ENCODE data around the gene DCLK1.
"Not testable (repeated sequence)": the region's sequence is repeated elsewhere in the genome, so short reads cannot be mapped to it uniquely, and the experiment has no call there.

The DCLK1 gene

DNA sequence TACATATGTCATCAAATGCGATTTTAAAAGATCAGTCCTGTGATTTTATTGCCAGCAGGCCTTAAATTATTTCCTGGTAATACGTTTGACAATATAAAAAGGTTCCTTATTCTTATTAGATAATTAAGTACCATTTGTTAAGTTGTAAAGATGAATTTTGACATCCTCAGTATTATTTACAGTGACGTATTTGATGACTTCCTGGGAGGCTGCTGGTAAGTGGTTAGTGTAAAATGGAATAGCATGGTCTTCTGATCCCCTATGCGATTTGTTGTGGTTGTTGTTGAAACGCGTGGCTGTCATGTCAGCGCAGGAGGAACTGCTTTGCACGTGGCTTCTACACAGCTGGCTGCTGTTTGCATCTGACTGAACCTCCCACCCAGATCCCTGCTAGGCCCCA, 99.7 kb downstream of the DCLK1 start:
- DNase-seq: no peak

DNA sequence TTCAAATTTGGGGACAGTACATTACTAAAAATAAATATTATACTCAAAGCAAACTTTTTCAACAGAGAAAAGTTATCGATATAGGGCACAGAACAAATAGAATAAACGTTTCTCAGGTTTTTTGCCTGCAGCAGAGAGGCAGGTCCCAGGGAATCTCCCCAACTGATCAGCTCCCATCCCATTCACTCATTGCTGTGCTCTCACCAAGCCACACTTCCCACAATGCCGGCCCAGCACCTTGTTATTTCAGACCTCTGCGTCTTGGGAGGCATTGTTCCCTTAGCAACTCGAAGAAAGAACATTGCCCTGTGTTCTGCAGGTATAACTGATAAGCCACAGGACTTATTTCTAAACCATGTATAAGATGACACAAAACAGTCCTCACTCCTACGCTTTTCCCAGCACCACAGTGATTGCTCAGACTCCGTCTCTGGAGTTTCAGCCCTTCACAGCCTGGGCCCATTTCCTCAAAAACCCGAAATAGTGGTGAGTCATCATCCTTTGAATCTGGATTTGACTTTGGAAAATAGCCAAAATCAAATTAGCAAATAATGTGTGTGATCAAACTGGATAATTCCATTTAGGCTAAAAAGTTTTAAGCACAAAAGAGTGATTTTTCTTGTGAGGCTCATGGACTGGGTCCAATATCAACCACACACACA, 100.4 kb downstream of the DCLK1 start:
- no peak for DNase-seq

- DNase-seq: no peak
These were observed 102.0 kb downstream of the DCLK1 start for GRCh38 chr13:36029166-36029565.

DNA sequence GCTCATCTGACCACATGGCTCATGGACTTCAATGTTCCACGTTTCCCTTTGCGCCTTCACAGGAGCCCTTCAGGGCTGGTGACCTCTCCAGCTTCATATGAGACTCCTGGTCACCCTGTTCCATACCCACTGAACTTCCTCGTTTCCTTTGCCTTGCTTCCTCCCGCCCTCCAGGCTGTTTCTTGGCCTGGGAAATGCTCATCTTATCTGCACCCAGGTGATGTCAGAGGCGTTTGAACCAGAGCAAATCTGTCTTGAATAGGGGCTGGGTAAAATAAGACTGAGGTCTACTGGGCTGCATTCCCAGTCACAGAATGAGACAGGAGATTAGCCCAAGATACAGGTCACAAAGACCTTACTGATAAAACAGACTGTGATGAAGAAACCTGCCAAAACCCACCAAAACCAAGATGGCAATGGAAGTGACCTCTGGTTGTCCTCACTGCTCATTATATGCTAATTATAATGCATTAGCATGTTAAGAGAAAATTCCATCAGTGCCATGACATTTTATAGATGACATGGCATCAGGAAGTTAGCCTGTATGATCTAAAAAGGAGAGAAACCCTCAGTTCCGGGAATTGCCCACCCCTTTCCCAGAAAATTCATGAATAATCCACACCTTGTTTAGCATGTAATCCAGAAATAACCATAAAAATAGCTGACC, 102.7 kb downstream of the DCLK1 start:
- DNase-seq: no peak

GRCh38 chr13:36026531-36026930, 104.7 kb downstream of the DCLK1 start:
- no peak for DNase-seq

- DNase-seq: no peak
These were observed 116.4 kb downstream of the DCLK1 start for GRCh38 chr13:36014763-36015162.

GRCh38 chr13:36006894-36007675, 124.1 kb downstream of the DCLK1 start:
- no peak for DNase-seq

GRCh38 chr13:36006347-36006746, 124.8 kb downstream of the DCLK1 start:
- DNase-seq: no peak

DNA sequence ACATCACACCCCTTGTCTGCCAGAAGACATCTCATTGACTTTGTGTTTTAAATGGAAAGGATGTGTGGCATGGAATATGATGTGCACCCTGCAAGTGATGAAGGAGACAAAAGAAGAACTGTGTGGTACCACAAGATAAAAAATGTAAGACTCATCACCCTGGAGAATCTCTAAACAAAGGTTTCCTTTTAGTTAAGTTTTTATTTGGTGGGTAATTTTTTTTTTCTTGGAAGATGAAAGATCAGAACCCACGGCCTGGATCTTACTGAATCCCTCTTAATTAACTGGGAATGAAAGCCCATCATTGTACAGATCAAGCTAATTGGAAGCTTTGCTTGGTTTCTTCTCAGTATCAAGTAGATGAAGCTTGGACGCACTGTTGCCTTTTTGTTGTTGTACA, 129.6 kb downstream of the DCLK1 start:
- DNase-seq: no peak

- DNase-seq: no peak
These were observed 131.2 kb downstream of the DCLK1 start for GRCh38 chr13:36000028-36000427.

DNA sequence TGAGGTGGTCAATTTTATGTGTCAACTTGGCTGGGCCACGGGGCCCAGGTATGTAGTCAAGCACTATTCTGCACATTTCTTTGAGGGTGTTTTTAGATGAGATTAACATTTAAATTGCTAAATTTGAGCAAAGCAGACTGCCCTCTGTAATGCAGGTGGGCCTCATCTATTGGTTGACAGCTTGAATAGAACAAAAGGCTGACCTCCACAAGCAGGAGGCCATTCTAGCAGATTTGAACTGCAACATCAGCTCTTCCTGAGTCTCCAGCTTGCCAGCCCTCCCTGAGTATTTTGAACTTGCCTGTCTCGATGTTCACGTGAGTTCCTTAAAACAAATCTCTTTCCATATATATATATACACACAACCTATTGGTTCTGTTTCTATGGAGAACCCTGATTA, 134.8 kb downstream of the DCLK1 start:
- DNase-seq: no peak

DNA sequence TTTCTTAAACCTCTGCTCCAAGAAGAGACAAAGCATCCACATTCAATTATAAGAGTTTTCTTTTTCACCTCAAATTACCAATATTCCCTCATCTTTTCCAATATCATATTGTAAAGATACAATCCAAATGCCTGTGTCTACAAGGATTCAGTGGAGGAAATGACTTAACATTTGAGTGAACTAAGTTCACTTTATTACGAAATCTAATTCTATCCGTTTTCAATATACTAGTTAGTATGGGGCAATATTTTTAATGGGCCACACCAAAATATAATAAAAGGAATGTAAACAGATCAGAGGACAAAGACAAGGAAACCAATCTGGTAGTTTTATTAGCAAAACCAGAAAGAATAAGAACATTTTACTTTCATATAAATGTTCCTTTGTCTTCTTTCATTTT, 136.0 kb downstream of the DCLK1 start:
- DNase-seq: no peak

GRCh38 chr13:35994131-35994966, 136.8 kb downstream of the DCLK1 start:
- no peak for DNase-seq

DNA sequence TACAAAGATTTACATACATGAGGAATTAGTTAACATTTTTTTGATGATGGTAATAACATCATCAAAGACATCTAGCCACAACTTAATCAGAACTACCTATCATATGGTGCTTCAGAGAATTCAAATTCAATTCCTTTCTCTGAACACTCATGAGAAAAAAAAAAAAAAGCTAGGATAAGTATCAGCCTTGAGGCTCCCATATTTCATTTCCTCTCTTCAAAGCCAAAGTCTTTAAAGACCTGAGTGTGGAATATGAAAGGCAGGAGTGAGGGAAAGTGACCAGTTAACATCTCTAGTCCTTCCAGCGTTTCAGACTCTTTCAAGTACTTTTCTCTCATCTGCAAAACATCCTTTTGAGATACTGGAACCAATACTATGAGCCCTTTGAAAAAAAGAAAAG, 137.5 kb downstream of the DCLK1 start:
- no peak for DNase-seq

GRCh38 chr13:35992964-35993363, 138.2 kb downstream of the DCLK1 start:
- no peak for DNase-seq

- no peak for DNase-seq
These were observed 141.0 kb downstream of the DCLK1 start for GRCh38 chr13:35990196-35990595.

GRCh38 chr13:35988648-35989081, 142.5 kb downstream of the DCLK1 start:
- no peak for DNase-seq

- DNase-seq: no peak
These were observed 143.3 kb downstream of the DCLK1 start for GRCh38 chr13:35987572-35988513.

- no peak for DNase-seq
These were observed 146.3 kb downstream of the DCLK1 start for GRCh38 chr13:35984776-35985453.

- DNase-seq: no peak
These were observed 146.9 kb downstream of the DCLK1 start for GRCh38 chr13:35984287-35984686.

- DNase-seq: not testable (repeated sequence)
These were observed 147.5 kb downstream of the DCLK1 start for GRCh38 chr13:35983703-35984102.

Measured in T-helper 9 cell (primary cell).